HEK293 (cell line): Measurements from ENCODE around the gene ROCK1.

Experiments used
- CTCF ChIA-PET: fragments of 350-600 bp; formaldehyde crosslinking; extraction: SDS; loops from one replicate; lab custom pipeline; 2021; ENCODE audit warnings: antibody characterized with exemption; lab: Yijun Ruan, JAX
- POLR2A ChIA-PET: fragments of 300-600 bp; formaldehyde crosslinking; extraction: SDS; loops from one replicate; lab custom pipeline; 2020; ENCODE audit warnings: antibody characterized with exemption, inconsistent platforms; lab: Yijun Ruan, JAX
- H3K27ac ChIP-seq: fragments of 200-500 bp; sonication (Bioruptor generic); 2 replicates; pipeline ENCODE4 v1.5.1; 2014; ENCODE audit warnings: low read depth, low read length, control low read depth, inconsistent platforms; ENCODE audit errors: extremely low read depth
- H3K36me3 ChIP-seq, 2 experiments: fragments of 200-500 bp in 1 of 2; sonication (Bioruptor generic) in 1 of 2; 1 replicate in 1 of 2; 2 replicates in 1 of 2; pipeline ENCODE4 v1.5.1; 2014 to 2017; ENCODE audit warnings: inconsistent platforms in 2 of 2, low read length in 2 of 2; ENCODE audit not compliant: control insufficient read depth in 2 of 2, insufficient read depth in 1 of 2
- H3K4me1 ChIP-seq: fragments of 200-500 bp; sonication (Bioruptor generic); 2 replicates; pipeline ENCODE4 v1.5.1; 2014; ENCODE audit warnings: mild to moderate bottlenecking, low read length, inconsistent platforms; ENCODE audit not compliant: control insufficient read depth, insufficient read depth
- H3K4me3 ChIP-seq: 2 replicates; pipeline ENCODE4 v1.5.1; 2011; ENCODE audit warnings: low read depth, mild to moderate bottlenecking, control low read depth, low read length, moderate library complexity
- H3K9me3 ChIP-seq: fragments of 200-500 bp; sonication (Bioruptor generic); 2 replicates; pipeline ENCODE4 v1.5.1; 2014; ENCODE audit warnings: low read depth, low read length, inconsistent platforms; ENCODE audit not compliant: control insufficient read depth, insufficient read depth
- EGR2 ChIP-seq: fragments of 450-650 bp; formaldehyde crosslinking; IDR thresholded peaks from 2 replicates; pipeline ENCODE4 v1.5.1; 2016; ENCODE audit warnings: low read depth, missing biosample characterization, missing genetic modification characterization
- PATZ1 ChIP-seq: fragments of 450-650 bp; formaldehyde crosslinking; IDR thresholded peaks from 2 replicates; pipeline ENCODE4 v1.5.1; 2016; ENCODE audit warnings: missing biosample characterization, missing genetic modification characterization
- PRDM1 ChIP-seq: fragments of 450-650 bp; formaldehyde crosslinking; IDR thresholded peaks from 2 replicates; pipeline ENCODE4; 2016; ENCODE audit warnings: missing biosample characterization, missing genetic modification characterization
- WT1 ChIP-seq: fragments of 450-650 bp; formaldehyde crosslinking; IDR thresholded peaks from 2 replicates; pipeline ENCODE4 v1.5.1; 2016; ENCODE audit warnings: missing biosample characterization, missing genetic modification characterization
- ZBTB1 ChIP-seq: fragments of 450-650 bp; formaldehyde crosslinking; IDR thresholded peaks from 2 replicates; pipeline ENCODE4 v1.5.1; 2016; ENCODE audit warnings: missing biosample characterization, missing genetic modification characterization
- ZBTB44 ChIP-seq: fragments of 450-650 bp; IDR thresholded peaks from 2 replicates; pipeline ENCODE4 v1.5.1; 2018; ENCODE audit warnings: missing biosample characterization, mild to moderate bottlenecking, missing genetic modification characterization
- ZBTB8A ChIP-seq: fragments of 450-650 bp; formaldehyde crosslinking; IDR thresholded peaks from 2 replicates; pipeline ENCODE4 v1.5.1; 2016; ENCODE audit warnings: missing biosample characterization, missing genetic modification characterization
- ZFP41 ChIP-seq: fragments of 450-650 bp; formaldehyde crosslinking; IDR thresholded peaks from 2 replicates; pipeline ENCODE4 v1.5.1; 2016; ENCODE audit warnings: missing biosample characterization, missing genetic modification characterization, borderline replicate concordance
- ZNF133 ChIP-seq: fragments of 450-650 bp; formaldehyde crosslinking; IDR thresholded peaks from 2 replicates; pipeline ENCODE4 v1.5.1; 2016; ENCODE audit warnings: missing biosample characterization, missing genetic modification characterization
- ZNF248 ChIP-seq: fragments of 450-650 bp; formaldehyde crosslinking; IDR thresholded peaks from 2 replicates; pipeline ENCODE4 v1.5.1; 2017; ENCODE audit warnings: missing biosample characterization, missing genetic modification characterization
- ZNF266 ChIP-seq: fragments of 450-650 bp; formaldehyde crosslinking; IDR thresholded peaks from 2 replicates; pipeline ENCODE4 v1.5.1; 2016; ENCODE audit warnings: missing biosample characterization, missing genetic modification characterization, low read depth
- ZNF292 ChIP-seq: fragments of 450-650 bp; formaldehyde crosslinking; IDR thresholded peaks from 2 replicates; pipeline ENCODE4 v1.5.1; 2016; ENCODE audit warnings: low read depth, missing biosample characterization, missing genetic modification characterization, borderline replicate concordance
- ZNF335 ChIP-seq: fragments of 450-650 bp; formaldehyde crosslinking; conservative IDR thresholded peaks from 2 replicates; pipeline ENCODE4 v1.5.1; 2016; ENCODE audit warnings: missing biosample characterization, missing genetic modification characterization
- ZNF354C ChIP-seq: fragments of 450-650 bp; formaldehyde crosslinking; IDR thresholded peaks from 2 replicates; pipeline ENCODE4 v1.5.1; 2016; ENCODE audit warnings: missing biosample characterization, missing genetic modification characterization, low read depth, borderline replicate concordance
- ZNF510 ChIP-seq: fragments of 450-650 bp; formaldehyde crosslinking; IDR thresholded peaks from 2 replicates; pipeline ENCODE4 v1.5.1; 2018; ENCODE audit warnings: mild to moderate bottlenecking, missing genetic modification characterization, missing biosample characterization; ENCODE audit not compliant: insufficient replicate concordance
- ZNF629 ChIP-seq: fragments of 450-650 bp; formaldehyde crosslinking; IDR thresholded peaks from 2 replicates; pipeline ENCODE4 v1.5.1; 2017; ENCODE audit warnings: missing biosample characterization, missing genetic modification characterization
- ZNF639 ChIP-seq: fragments of 450-650 bp; formaldehyde crosslinking; IDR thresholded peaks from 2 replicates; pipeline ENCODE4 v1.5.1; 2016; ENCODE audit warnings: missing biosample characterization, missing genetic modification characterization
- ZNF654 ChIP-seq: fragments of 450-650 bp; formaldehyde crosslinking; IDR thresholded peaks from 2 replicates; pipeline ENCODE4 v1.5.1; 2016; ENCODE audit warnings: low read depth, missing biosample characterization, missing genetic modification characterization
- ZNF670 ChIP-seq: fragments of 450-650 bp; formaldehyde crosslinking; IDR thresholded peaks from 2 replicates; pipeline ENCODE4 v1.5.1; 2016; ENCODE audit warnings: missing biosample characterization, missing genetic modification characterization, low read depth
- ZNF677 ChIP-seq: fragments of 450-650 bp; IDR thresholded peaks from 2 replicates; pipeline ENCODE4 v1.5.0; 2018; ENCODE audit warnings: missing biosample characterization, mild to moderate bottlenecking, missing genetic modification characterization, moderate library complexity
- ZNF707 ChIP-seq: fragments of 450-650 bp; formaldehyde crosslinking; IDR thresholded peaks from 2 replicates; pipeline ENCODE4 v1.5.1; 2016; ENCODE audit warnings: missing biosample characterization, missing genetic modification characterization
- ZSCAN16 ChIP-seq: fragments of 450-650 bp; formaldehyde crosslinking; IDR thresholded peaks from 2 replicates; pipeline ENCODE4 v1.5.1; 2016; ENCODE audit warnings: missing biosample characterization, missing genetic modification characterization

The ROCK1 gene

GRCh38 chr18:21099442-21099841, 12.2 kb downstream of the ROCK1 start:
- Histone ChIP-seq H3K36me3 (no peaks in the 10 kb centered on the region), H3K4me1 (peaks cover 9% of the 10 kb centered on the region), H3K27ac (no peak overlapping the region), H3K4me3 (no peak overlapping the region), H3K9me3 (no peaks in the 10 kb centered on the region)
- TF ChIP-seq PATZ1 (tag by site-specific recombination) (no peak), ZBTB44 (tag by site-specific recombination) (no peak), ZBTB1 (tag by site-specific recombination) (no peak), ZNF629 (no peak), ZNF639 (no peak), ZNF292 (no peak), ZNF354C (tag by site-specific recombination) (no peak), ZNF670 (tag by site-specific recombination) (no peak), ZNF707 (tag by site-specific recombination) (no peak), EGR2 (tag by site-specific recombination) (no peak), ZBTB8A (tag by site-specific recombination) (no peak), ZNF335 (tag by site-specific recombination) (no peak), ZNF654 (tag by site-specific recombination) (no peak), ZFP41 (tag by site-specific recombination) (no peak), ZNF510 (tag by site-specific recombination) (no peak)
- ChIA-PET POLR2A (interaction anchor here (1.7 kb wide), 1 partner anchor 12 kb away, joined by 4 read pairs; the partner anchor contains the start of gene ROCK1), CTCF (interaction anchor here (2.5 kb wide), 1 partner anchor 80 kb away, joined by 6 read pairs; no protein-coding TSS in a partner anchor)

- TF ChIP-seq ZNF677 (tag by site-specific recombination) (no peak), ZNF248 (no peak), WT1 (tag by site-specific recombination) (no peak), ZSCAN16 (tag by site-specific recombination) (no peak), ZNF266 (tag by site-specific recombination) (no peak), ZNF133 (tag by site-specific recombination) (no peak), PRDM1 (tag by site-specific recombination) (peak; percentile 6; the same call in 1 of the 2 replicates)
These were observed 14.9 kb downstream of the ROCK1 start for GRCh38 chr18:21096760-21097159.

More at GRCh38 chr18:21096760-21097159, 14.9 kb downstream of the ROCK1 start:
- no peak overlapping the region for H3K27ac ChIP-seq
- POLR2A ChIA-PET, result no interaction called here
- no peak overlapping the region for H3K4me3 ChIP-seq
- CTCF ChIA-PET, result no interaction called here
- no peaks in the 10 kb centered on the region for H3K9me3 ChIP-seq
- H3K4me1 ChIP-seq, result peaks cover 7% of the 10 kb centered on the region
- no peaks in the 10 kb centered on the region; a peak in 1 of 3 replicates for H3K36me3 ChIP-seq
